ENCODE measurements around the gene CYFIP2.

The CYFIP2 gene

DNA sequence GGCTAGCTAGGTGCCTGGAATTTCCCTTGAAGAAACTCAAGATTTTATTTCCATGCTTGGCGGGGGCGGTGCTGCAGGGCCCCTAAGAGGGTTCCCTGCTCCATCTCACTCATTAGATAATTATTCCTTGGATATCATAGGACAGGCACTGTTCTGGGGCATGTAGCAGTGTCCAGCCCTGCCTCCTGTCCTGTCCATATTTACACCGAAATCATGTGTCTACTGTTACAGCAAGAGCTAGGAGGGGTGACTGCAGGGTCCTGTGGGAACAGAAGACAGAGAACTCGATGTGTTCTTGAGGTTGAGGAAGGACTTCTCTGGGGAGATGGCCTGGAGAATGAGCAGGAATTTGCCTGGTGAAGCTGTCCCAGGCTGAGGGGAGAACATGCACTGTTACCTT lies 96.6 kb downstream of the CYFIP2 start:
- DNase-seq: no peak

- no peak for DNase-seq
Measured at GRCh38 chr5:157362982-157363381, 97.1 kb downstream of the CYFIP2 start.

DNA sequence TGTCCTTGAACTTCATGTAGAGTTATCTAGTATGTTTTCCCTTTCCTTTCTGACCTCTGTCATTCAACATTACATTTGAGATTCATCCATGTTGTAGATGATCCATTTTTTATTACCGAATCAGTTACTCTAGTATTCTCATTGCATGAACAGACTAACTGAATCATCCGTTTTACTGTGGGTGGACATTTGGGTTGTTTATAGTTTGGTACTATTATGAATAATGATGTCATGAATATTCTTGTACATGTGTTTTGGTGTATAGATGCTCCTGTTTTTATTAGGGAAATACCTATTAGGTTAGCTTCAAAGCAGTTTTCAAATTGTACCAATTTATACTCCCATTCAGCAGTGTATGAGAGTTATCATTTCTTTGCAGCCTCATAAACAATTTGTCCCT lies 99.8 kb downstream of the CYFIP2 start:
- no peak for DNase-seq

DNA sequence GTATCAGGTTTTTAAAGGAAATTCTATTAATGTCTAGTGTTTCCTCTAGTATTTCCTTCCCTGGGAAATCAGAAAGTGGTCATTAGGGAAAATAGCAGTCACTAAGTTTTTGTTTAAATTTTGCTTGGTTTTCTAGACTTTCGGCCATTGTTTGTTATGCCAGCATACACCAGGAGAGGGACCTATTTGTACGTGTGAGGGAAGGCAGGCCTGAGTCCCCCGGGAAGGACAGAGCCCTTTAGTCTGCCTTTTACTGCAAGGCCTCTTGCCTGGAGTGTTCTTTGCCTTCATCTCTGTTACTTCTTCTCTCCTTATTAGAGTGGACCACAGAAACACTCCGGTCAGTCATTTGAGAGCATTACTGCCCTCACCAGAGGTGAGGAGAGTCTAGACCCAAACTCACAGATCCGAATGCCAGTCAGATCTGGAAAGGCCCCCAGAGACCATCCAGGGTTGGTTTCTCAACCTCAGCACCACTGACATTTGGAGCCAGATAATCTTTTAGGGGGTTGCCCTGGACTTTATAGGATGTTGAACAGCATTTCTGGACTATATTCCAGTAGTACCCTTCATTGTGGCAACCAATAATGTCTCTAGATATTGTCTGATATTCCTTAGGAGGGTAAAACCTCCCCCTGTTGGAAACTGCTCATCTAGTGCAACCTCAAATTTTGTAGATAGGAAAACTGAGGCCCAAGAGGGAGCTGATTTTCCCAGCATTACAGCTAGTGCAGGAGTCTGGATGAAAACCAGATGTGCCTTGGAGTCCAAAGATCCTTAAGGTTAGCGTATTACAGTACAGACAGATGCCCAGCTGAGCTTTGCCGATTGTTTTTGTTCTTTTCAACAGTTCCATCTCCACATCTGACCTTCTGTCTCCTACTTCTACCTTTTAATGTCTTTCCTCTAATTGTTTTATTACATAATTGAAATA lies 101.1 kb downstream of the CYFIP2 start:
- DNase-seq: no peak

GRCh38 chr5:157369507-157369906 lies 103.6 kb downstream of the CYFIP2 start:
- no peak for DNase-seq

DNA sequence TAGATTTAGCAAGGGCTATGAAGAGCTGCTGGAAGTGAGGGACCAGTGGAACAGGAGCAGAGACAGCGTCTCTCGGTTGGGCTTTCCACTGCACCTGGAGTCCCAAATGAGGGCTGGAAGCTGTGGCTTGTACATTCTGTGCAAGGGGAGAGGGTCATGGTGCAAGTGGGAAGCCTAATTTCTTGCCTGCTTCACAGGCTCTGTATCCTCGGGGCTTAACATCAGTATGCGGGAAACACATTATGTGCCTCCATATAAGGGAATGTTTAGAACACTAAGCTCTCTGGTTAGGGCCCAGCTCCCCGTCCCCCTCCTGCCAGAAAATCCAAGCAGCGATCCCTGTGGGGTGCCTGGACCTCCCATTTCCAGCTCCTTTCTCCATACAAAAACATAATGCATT lies 105.0 kb downstream of the CYFIP2 start:
- DNase-seq: no peak

GRCh38 chr5:157371655-157372471 lies 105.9 kb downstream of the CYFIP2 start:
- no peak for DNase-seq

DNA sequence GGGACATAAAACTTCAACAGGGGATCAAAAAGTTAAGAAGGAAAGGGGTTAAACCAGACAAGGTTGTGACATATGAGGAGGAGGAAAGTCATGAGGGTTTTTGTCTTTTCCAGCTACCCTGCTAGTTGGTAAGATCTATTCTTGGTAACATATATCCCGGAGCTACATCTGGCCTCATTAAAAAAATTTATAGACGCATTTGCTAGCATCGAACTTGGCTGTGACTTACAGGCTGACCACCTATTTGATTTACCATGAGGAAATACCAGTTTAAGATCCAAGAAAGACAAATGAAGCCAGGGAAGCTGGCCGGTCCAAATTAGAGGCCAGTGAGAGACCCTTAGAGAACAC lies 106.5 kb downstream of the CYFIP2 start:
- DNase-seq: no peak

DNA sequence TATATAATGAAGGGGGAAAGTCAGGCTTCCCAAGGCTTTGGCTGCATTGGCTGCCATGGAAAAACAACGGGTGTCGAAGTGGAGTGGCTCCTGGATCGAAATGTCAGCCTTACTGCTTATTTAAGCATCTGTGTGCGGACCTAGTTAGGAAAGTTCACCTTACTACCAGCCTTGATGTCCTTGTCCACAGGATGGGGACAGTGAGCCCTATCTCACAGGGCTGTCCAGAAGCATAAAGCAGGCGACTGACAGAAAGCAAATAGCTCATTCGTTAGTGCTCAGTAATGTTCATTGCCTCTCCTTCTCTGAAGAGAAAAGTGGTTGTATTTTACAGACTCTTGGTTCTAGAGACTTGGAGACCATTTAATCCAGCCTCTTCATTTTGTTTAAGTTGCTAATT lies 112.6 kb downstream of the CYFIP2 start:
- DNase-seq: no peak

DNA sequence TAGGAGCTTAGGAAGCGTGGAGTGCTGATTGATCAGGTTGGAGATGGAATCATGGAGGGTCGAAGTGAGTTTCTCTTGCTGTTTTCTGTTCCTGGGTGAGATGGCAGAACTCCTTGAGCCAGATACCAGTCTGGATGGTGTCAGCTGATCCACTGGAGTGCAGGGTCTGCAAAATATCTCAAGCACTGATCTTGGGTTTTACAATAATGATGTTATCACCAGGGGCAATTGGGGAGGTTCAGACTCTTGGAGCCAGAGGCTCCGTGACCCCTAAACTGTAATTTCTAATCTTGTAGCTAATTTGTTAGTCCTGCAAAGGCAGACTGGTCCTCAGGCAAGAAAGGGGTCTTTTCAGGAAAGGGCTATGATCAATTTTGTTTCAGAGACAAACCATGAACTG lies 114.1 kb downstream of the CYFIP2 start:
- DNase-seq: no peak

GRCh38 chr5:157381746-157382145 lies 115.8 kb downstream of the CYFIP2 start:
- DNase-seq: no peak

DNA sequence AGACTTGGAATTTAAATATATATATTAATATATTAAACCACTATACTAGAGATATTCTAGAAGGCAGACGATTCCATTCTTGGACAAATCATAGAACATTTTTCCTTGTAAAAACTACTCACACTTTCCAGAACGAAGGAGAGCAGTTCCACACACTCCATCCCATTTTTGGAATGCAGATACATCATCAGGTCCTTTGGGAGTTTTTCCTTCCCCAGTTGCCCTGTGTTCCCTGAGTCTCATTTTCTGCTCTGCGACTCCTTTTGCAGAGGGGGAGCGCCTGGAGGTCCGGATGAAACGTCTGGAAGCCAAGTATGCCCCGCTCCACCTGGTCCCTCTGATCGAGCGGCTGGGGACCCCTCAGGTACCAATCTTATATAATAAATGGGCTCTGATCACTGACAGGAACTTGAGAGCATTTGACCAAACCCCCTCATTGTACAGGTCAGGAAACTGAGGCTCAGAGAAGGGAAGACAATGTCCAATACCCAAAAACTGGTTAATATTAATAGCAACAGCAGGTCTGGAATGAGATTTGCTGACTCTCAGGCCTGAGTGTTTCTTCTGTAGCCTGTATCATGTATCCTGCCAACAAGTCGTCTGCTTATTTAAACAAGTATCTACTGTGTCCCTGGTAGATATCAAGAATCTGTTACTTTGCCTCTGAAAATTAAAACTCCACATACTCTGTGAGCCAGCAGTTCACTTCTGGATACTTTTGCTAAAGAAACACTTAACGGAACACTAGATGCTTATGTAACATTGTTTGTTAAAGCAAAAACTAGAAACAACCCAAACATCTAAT lies 117.3 kb downstream of the CYFIP2 start:
- DNase-seq: no peak

DNA sequence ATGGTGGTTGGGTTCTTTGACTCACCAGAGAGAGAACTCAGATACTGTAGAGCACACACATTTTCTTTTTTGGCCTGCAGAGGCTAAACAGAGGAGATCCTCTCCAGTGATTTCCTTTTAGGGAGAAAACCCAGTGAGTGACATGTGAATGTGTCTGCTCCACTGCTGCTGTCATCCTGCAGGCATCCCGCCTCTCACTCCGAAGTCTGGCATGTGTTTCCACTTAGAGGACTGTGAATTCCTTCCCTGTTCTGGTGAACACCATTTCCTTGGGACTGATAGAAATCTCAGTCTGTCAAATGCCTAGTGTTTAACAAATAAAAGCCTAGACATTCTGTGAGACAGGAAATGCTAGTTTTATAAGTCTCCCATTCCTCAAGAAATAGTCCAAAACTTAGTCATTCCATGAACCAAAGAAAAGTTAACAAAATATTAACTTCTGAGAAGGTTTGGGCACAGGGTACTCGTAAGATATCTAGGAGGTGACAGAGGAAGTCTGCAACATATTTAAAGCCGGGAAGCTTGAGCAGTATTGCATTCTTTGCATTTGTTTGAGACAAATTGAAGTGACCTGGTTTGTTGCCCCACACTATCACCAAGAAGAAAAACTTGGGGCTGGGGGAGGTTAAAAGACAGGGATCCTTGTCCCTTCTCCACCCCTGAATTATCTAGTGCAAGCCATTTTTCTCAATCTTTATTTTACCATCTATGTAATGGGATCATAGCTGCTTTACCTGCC lies 119.2 kb downstream of the CYFIP2 start:
- DNase-seq: no peak

- DNase-seq: no peak
Measured at GRCh38 chr5:157387041-157387563, 121.2 kb downstream of the CYFIP2 start.

- no peak for DNase-seq
Measured at GRCh38 chr5:157387683-157388093, 121.8 kb downstream of the CYFIP2 start.

- no peak for DNase-seq
Measured at GRCh38 chr5:157388111-157388710, 122.3 kb downstream of the CYFIP2 start.

GRCh38 chr5:157389103-157389502 lies 123.2 kb downstream of the CYFIP2 start:
- DNase-seq: no peak

GRCh38 chr5:157390133-157390532 lies 124.2 kb downstream of the CYFIP2 start:
- DNase-seq: peak; percentile 27

GRCh38 chr5:157390551-157391297 lies 124.8 kb downstream of the CYFIP2 start:
- DNase-seq: peak; percentile 60

DNA sequence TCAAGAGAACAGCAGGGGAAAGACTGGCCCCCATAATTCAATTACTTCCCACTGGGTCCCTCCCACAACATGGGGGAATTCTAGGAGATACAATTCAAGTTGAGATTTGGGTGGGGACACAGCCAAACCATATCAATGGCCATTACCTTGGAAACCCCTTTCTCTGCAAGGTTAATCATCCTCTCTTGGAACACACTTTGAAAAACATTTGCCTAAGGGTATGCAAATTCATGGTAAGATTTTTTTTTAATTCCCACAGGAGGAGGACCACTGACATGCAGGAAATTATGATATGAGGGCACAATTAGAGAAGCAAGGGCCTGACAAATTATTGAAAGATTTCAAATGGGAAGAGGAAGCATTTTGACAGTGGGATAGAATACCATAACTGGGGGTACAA lies 132.4 kb downstream of the CYFIP2 start:
- DNase-seq: no peak

All from CD4-positive, alpha-beta T cell treated with Interleukin-21 for 1 hour (primary cell).